ENCODE data around the gene GASK1A. TPM values are rescaled to one million over a fixed set of nuclear protein-coding genes. Genes with fewer than 3 reads are reported as not detected.

Gene GASK1A
- total RNA-seq, 1 donor from 2014 or later: 0.09 TPM

- Mint-ChIP-seq H3K27me3 (ENCODE audit: low read depth, unreplicated experiment) (peaks cover 2% of the 10 kb centered on the region), H3K4me3 (ENCODE audit: unreplicated experiment) (no peak overlapping the region), H3K36me3 (ENCODE audit: low read depth, unreplicated experiment) (peaks cover 3% of the 10 kb centered on the region), H3K9me3 (ENCODE audit: unreplicated experiment) (peaks cover 5% of the 10 kb centered on the region), H3K27ac (ENCODE audit: unreplicated experiment) (no peak overlapping the region), H3K4me1 (ENCODE audit: low read depth, unreplicated experiment) (no peaks in the 10 kb centered on the region)
- Histone ChIP-seq H3K27ac (ENCODE audit: low read depth, low read length) (no peak overlapping the region), H2AFZ (ENCODE audit: low read depth, low read length) (no peak overlapping the region), H3K9me3 (ENCODE audit: insufficient read depth, low read depth, low read length) (peaks cover 11% of the 10 kb centered on the region), H3K4me2 (ENCODE audit: low read length) (no peak overlapping the region), H4K20me1 (ENCODE audit: insufficient read depth, low read length) (no peaks in the 10 kb centered on the region), H3K9ac (ENCODE audit: low read length) (no peak overlapping the region), H3K4me1 (ENCODE audit: insufficient read depth, low read length) (no peaks in the 10 kb centered on the region), H3K79me2 (ENCODE audit: insufficient read depth, low read length) (no peaks in the 10 kb centered on the region), H3K27me3 (ENCODE audit: insufficient read depth, low read length) (no peaks in the 10 kb centered on the region), H3K4me3 (ENCODE audit: insufficient read depth, low read depth, low read length) (no peak overlapping the region), H3K36me3 (ENCODE audit: insufficient read depth, low read length) (no peaks in the 10 kb centered on the region)
- DNase-seq (ENCODE audit: low read depth): no peak
- TF ChIP-seq CTCF (IDR thresholded peaks at IDR 0.05; ENCODE audit: insufficient read depth, low read depth, low read length) (no peak), EZH2 (IDR thresholded peaks at IDR 0.05; ENCODE audit: insufficient read depth, low read length) (no peak)
- no peak for FAIRE-seq
These were observed 38.6 kb downstream of the GASK1A start for GRCh38 chr3:43017593-43018195.

- H3K9ac ChIP-seq (ENCODE audit: low read length): no peak overlapping the region
- no peak for FAIRE-seq
- no peak overlapping the region for H3K27ac ChIP-seq (ENCODE audit: low read depth, low read length)
- no peaks in the 10 kb centered on the region for H4K20me1 ChIP-seq (ENCODE audit: insufficient read depth, low read length)
- H2AFZ ChIP-seq (ENCODE audit: low read depth, low read length): no peak overlapping the region
- Mint-ChIP-seq H3K4me1 (ENCODE audit: low read depth, unreplicated experiment) (no peaks in the 10 kb centered on the region), H3K4me3 (ENCODE audit: unreplicated experiment) (no peak overlapping the region), H3K9me3 (ENCODE audit: unreplicated experiment) (peaks cover 5% of the 10 kb centered on the region), H3K27ac (ENCODE audit: unreplicated experiment) (no peak overlapping the region), H3K36me3 (ENCODE audit: low read depth, unreplicated experiment) (peaks cover 3% of the 10 kb centered on the region), H3K27me3 (ENCODE audit: low read depth, unreplicated experiment) (peaks cover 2% of the 10 kb centered on the region)
- no peaks in the 10 kb centered on the region for H3K27me3 ChIP-seq (ENCODE audit: insufficient read depth, low read length)
- DNase-seq (ENCODE audit: low read depth): no peak
- H3K4me2 ChIP-seq (ENCODE audit: low read length): no peak overlapping the region
- H3K36me3 ChIP-seq (ENCODE audit: insufficient read depth, low read length): no peaks in the 10 kb centered on the region
- no peaks in the 10 kb centered on the region for H3K4me1 ChIP-seq (ENCODE audit: insufficient read depth, low read length)
- H3K79me2 ChIP-seq (ENCODE audit: insufficient read depth, low read length): no peaks in the 10 kb centered on the region
- H3K4me3 ChIP-seq (ENCODE audit: insufficient read depth, low read depth, low read length): no peak overlapping the region
- H3K9me3 ChIP-seq (ENCODE audit: insufficient read depth, low read depth, low read length): peaks cover 8% of the 10 kb centered on the region
- no peak for TF ChIP-seq CTCF (IDR thresholded peaks at IDR 0.05; ENCODE audit: insufficient read depth, low read depth, low read length)
- TF ChIP-seq EZH2 (IDR thresholded peaks at IDR 0.05; ENCODE audit: insufficient read depth, low read length): no peak
These were observed 39.1 kb downstream of the GASK1A start for GRCh38 chr3:43018246-43018645.

GRCh38 chr3:43019006-43019809 is 40.1 kb downstream of the GASK1A start:
- no peak for FAIRE-seq
- no peak overlapping the region for H3K4me2 ChIP-seq (ENCODE audit: low read length)
- H3K9me3 ChIP-seq (ENCODE audit: insufficient read depth, low read depth, low read length): peaks cover 5% of the 10 kb centered on the region
- Mint-ChIP-seq H3K27ac (ENCODE audit: unreplicated experiment) (no peak overlapping the region), H3K4me3 (ENCODE audit: unreplicated experiment) (no peak overlapping the region), H3K27me3 (ENCODE audit: low read depth, unreplicated experiment) (peaks cover 2% of the 10 kb centered on the region), H3K9me3 (ENCODE audit: unreplicated experiment) (peaks cover 5% of the 10 kb centered on the region), H3K4me1 (ENCODE audit: low read depth, unreplicated experiment) (peaks cover 5% of the 10 kb centered on the region), H3K36me3 (ENCODE audit: low read depth, unreplicated experiment) (peaks cover 3% of the 10 kb centered on the region)
- no peak overlapping the region for H3K4me3 ChIP-seq (ENCODE audit: insufficient read depth, low read depth, low read length)
- no peak for TF ChIP-seq CTCF (IDR thresholded peaks at IDR 0.05; ENCODE audit: insufficient read depth, low read depth, low read length)
- TF ChIP-seq EZH2 (IDR thresholded peaks at IDR 0.05; ENCODE audit: insufficient read depth, low read length): no peak
- no peaks in the 10 kb centered on the region for H4K20me1 ChIP-seq (ENCODE audit: insufficient read depth, low read length)
- H2AFZ ChIP-seq (ENCODE audit: low read depth, low read length): no peak overlapping the region
- DNase-seq (ENCODE audit: low read depth): no peak
- H3K27me3 ChIP-seq (ENCODE audit: insufficient read depth, low read length): no peaks in the 10 kb centered on the region
- H3K9ac ChIP-seq (ENCODE audit: low read length): no peak overlapping the region
- H3K27ac ChIP-seq (ENCODE audit: low read depth, low read length): no peak overlapping the region
- H3K79me2 ChIP-seq (ENCODE audit: insufficient read depth, low read length): no peaks in the 10 kb centered on the region
- no peaks in the 10 kb centered on the region for H3K36me3 ChIP-seq (ENCODE audit: insufficient read depth, low read length)
- H3K4me1 ChIP-seq (ENCODE audit: insufficient read depth, low read length): no peaks in the 10 kb centered on the region

All from astrocyte (in vitro differentiated cells and primary cell).